NCI-H446 treated with DMSO at 0.1 percent for 48 hours (cell line): Measurements from ENCODE around the gene GPT2.
A peak's percentile ranks its signal among the peaks of the same experiment; 100 is the strongest.

Experiments
- DNase-seq: peaks from one replicate; lab custom pipeline; 2025; lab: John Stamatoyannopoulos, UW

GPT2 gene, protein sequence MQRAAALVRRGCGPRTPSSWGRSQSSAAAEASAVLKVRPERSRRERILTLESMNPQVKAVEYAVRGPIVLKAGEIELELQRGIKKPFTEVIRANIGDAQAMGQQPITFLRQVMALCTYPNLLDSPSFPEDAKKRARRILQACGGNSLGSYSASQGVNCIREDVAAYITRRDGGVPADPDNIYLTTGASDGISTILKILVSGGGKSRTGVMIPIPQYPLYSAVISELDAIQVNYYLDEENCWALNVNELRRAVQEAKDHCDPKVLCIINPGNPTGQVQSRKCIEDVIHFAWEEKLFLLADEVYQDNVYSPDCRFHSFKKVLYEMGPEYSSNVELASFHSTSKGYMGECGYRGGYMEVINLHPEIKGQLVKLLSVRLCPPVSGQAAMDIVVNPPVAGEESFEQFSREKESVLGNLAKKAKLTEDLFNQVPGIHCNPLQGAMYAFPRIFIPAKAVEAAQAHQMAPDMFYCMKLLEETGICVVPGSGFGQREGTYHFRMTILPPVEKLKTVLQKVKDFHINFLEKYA

DNA sequence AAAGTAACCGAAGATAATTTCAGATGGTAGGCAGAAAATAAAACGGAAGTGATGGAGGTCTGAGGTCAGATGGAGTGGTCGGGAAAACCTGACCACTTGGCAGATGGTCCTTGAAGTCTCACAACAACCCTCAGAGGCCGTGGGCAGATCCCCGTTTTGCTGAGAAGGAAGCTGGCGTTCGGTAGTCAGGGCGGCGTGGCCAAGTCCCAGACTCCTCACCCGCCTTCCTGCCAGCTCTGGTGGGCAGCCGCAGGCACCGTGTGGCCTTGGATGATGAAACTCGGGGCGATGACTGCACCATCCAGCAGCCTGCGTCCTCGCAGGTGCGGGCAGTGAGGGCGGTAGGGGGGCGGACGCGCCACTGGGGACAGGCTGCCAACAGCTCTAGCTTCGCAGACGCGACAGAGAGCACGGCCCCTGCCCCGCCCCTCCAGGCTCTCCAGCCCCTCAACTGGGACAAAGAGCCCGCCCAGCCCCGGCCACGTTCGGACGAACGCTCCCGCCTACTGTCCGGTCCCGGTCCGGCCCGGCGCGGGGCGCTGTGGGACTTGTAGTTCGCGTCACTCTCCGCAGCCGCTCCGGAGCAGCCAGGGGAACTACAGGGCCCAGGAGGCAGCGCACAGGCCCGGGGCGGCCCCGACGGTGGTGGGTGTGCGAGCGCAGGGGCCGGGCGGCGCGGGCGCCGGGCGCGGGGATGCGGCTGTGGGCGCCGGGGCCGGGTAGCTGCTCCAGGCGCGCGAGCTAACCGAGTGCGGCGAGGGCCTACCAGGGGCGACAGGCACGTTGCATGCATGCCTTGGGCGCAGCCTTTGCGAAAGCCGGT, at the start of gene GPT2:
GPT2 (plus strand) TSS at position 673 of the 823 bp plus-strand sequence. CDS start 354 bp downstream, outside the sequence.
- peak; percentile 71 for DNase-seq

GRCh38 chr16:46836534-46837530, 47.3 kb upstream of the GPT2 start:
- DNase-seq = no peak

DNA sequence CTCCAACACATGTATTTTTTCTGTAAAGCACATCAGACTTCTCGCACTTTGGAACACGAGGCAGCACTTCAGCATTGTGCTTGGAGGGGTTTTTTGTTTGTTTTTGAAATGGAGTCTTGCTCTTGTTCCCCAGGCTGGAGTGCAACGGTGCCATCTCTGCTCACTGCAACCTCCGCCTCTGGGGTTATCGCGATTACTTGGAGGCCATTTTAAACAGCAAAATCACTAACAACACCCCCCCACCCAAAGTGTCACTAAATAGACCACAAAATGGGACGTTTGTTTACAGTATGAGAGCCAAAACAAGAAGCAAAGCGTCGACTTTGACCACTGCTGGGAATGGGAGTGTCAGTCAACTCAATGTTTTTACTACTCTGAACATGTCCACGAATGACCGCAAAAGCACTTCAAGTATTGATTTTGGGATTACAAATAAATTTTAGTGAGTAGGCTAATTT, 44.1 kb upstream of the GPT2 start:
- no peak for DNase-seq

DNA sequence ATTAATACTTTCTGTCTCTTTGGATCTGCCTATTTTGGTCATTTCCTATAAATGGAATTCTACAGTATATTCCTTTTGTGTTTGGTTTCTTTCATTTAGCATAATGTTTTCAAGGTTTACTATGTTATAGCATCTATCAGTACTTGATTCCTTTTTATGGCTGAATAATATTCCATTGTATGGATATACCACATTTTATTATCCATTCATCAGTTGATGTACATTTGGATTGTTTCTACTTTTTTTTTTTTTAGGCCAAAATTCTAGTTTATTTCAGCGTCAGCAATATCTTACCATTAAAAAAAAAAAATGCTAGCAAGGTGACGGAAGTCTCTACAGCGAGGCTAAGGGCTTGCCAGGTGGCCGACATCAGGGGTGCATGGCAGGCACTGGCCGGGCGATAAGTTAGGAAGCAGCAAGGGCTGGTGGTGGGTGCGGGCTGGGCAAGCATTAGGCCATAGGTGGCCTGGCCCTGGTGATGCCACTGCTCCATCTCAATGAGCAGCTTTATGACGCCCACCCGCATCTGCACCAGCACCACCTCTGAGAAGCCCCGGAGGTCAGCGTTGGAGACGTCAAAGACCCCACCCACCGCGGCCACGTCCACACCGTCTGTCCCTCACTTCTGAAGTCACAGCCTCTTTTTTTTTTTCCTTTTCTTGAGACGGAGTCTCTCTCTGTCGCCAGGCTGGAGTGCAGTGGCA, 41.8 kb upstream of the GPT2 start:
- no peak for DNase-seq

DNA sequence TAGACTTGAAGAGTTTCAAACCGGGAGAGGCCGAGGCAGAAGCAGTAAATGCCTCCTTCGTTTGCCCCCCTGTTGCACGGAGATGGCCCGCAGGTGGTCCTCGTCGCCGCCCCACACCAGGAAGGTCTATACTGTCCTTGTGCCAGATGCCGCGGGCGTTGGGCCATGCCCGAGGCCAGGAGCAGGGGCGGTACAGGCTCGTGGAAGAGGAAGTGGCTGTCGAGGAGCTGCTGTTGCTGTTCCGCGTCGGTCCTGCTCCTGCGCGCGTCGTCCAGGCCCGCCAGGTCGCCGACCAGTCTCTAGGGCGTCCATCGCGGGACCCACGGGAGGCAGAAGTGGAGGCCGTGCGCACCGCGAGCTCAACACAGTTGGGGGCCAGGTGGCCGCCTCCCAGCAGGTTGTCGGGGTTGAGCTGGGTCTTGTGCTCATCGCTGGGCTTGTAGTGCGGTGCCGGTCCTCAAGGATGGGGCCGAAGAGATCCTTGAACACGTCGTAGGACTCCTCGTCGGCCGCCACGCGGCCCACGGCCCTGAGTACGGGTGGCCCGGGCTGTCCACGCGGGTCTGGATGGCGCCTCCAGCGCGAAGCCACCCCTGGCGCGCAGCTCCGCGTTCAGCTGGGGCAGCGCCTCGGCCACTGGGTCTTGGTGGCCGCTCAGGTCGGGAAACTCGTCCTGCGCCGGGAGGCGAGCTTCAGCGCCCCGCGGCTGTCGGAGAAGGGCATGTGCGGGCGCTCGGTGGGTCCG, 40.1 kb upstream of the GPT2 start:
- DNase-seq = no peak

GRCh38 chr16:46844771-46845170, 39.4 kb upstream of the GPT2 start:
- no peak for DNase-seq

- no peak for DNase-seq
These were observed 38.2 kb upstream of the GPT2 start for GRCh38 chr16:46845952-46846351.

GRCh38 chr16:46848768-46849764, 35.1 kb upstream of the GPT2 start:
- DNase-seq = no peak

DNA sequence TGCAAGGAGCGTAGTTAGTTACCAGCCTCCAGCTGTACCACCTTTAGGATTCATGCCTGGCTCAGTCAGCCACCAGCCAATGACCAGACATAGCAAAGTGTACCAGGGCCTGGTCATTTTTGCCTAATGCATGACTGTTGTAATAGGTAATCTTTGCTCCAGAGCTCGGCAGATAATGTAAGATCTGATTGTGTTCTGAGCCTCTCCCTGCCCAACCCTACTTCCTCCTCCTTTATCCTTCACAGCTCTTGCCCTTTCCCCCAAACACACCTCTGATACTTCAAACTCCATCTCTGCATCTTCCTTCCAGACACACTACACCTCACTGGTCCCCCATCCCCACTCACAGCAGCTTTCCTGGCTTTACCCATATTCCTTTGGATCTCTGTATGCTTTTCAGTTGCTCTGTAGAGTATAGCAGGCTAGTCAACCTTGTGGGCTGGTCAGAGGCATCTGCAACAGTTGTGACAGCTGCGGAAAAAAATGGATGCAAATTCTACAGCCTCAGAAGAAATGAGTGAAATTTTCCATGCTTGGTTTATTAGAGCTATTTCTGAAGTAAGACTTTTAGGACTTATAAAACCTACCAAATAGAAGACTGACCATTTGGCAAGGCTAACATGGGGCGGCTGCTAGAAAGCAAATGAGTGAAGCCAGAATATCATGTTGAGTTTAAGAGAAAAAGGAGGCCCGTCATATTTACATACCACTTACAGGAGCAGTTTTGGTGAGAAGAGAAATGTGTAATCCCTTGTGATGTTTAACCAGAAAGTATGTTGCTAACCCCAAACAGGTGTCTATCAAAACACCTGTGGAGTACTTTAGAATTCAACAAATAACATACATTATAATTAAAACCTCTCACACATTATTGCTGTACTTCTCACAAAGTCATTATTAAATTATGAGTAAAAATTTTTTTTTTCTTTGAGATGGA, 33.3 kb upstream of the GPT2 start:
- no peak for DNase-seq

GRCh38 chr16:46852130-46852529, 32.0 kb upstream of the GPT2 start:
- DNase-seq = no peak

- no peak for DNase-seq
These were observed 30.3 kb upstream of the GPT2 start for GRCh38 chr16:46853713-46854443.

DNA sequence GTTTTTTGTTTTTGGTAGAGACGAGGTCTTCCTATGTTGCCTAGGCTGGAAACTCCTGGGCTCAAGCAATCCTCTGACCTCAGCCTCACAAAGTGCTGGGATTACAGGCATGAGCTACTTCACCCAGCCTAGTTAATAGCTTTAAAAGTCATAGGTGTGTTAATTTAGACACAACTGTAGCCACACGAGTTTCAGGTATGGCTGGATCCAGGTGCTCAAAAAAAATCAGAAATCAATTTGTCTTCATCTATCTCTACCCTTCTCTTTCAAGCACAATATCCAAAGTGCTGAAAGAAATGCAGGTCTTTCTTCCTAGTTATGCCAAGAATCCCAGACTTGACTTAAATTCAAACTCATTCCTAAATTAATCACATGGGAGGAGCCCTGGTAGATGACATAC, 29.3 kb upstream of the GPT2 start:
- DNase-seq = no peak

GRCh38 chr16:46855389-46855788, 28.8 kb upstream of the GPT2 start:
- no peak for DNase-seq

DNA sequence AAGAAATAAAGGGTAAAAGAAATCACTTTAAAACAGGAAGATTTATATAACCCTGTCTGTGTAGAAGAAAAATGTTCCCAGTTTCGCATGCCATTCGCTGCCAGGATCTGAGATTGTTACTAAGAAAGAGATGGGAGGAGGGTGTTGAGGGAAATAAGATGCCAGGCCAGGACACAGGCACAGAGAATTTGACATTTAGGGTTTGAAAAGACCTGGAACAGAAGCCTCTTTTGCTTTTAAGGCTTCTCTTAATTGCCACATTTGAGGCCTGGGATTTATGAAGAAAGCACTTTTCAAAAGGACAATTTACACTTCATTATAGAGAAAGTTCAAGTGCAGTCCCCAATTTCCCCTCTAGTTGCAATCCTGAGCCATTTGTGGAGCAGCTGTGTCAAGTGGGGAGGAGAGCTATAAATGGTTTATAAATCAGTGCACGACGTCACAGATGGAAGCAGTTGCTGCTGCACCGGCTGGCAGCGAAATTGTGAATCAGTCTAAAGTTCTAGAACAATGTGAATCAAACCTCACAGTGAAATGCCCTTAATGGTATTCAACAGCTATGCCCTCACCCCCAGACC, 26.7 kb upstream of the GPT2 start:
- no peak for DNase-seq

GRCh38 chr16:46858151-46858550, 26.0 kb upstream of the GPT2 start:
- DNase-seq = no peak

GRCh38 chr16:46859719-46860152, 24.4 kb upstream of the GPT2 start:
- no peak for DNase-seq
